HepG2 (cell line): ENCODE data around the gene CAPN11. TPM values are rescaled to one million over a fixed set of nuclear protein-coding genes. Genes with fewer than 3 reads are reported as not detected.

Experiments
- ATAC-seq: fragments of 200-7000 bp; cut with Tn5 transposase; 3 replicates; pipeline ENCODE4 v1.9.1; 2020; ENCODE audit warnings: mild to moderate bottlenecking, moderate library complexity
- BruUV-seq: library from RNA; stranded (reverse); fragments of 400-500 nt; replicated peaks from 2 replicates; lab custom pipeline; 2021; lab: Mats Ljungman, UMichigan
- CTCF ChIA-PET: fragments of 300-600 bp; formaldehyde crosslinking; extraction: SDS; loops from one replicate; lab custom pipeline; 2021; ENCODE audit warnings: low total read pairs, inconsistent platforms, low intra/inter-chr PET ratio; lab: Yijun Ruan, JAX
- POLR2A ChIA-PET: fragments of 350-600 bp; sonication (Branson Sonifier 250); formaldehyde crosslinking; loops from one replicate; lab custom pipeline; 2020; ENCODE audit warnings: antibody characterized with exemption, inconsistent platforms; lab: Yijun Ruan, JAX
- DNase-seq: peaks from one replicate; pipeline ENCODE4 v3.0.0-alpha.2; 2015; ENCODE audit warnings: low spot score
- FAIRE-seq: peaks from 3 replicates; lab custom pipeline; 2011; peaks lifted over from hg19 to GRCh38; lab: Jason Lieb, UNC
- H2AFZ ChIP-seq: one replicate; pipeline ENCODE4 v1.6.1; 2011; ENCODE audit warnings: low read length, inconsistent platforms
- H3K27ac ChIP-seq: fragments of 300-600 bp; 3 replicates; pipeline ENCODE4 v1.8.0; 2011; ENCODE audit warnings: mixed run types, mild to moderate bottlenecking, mixed read lengths, low read length, inconsistent platforms; ENCODE audit not compliant: insufficient read depth; ENCODE audit errors: extremely low read length
- H3K27me3 ChIP-seq, 2 experiments: fragments of 200-600 bp in 1 of 2; 2 replicates in 1 of 2; 3 replicates in 1 of 2; pipeline versions ENCODE4 v1.6.0 to v1.8.0; 2011; ENCODE audit warnings: low read length in 2 of 2, mild to moderate bottlenecking in 2 of 2, moderate library complexity in 2 of 2, inconsistent platforms in 1 of 2; ENCODE audit not compliant: insufficient read depth in 2 of 2, control insufficient read depth in 1 of 2
- H3K36me3 ChIP-seq, 2 experiments: fragments of 200-600 bp in 1 of 2; replicated peaks in 1 of 2; 2 replicates in 1 of 2; 3 replicates in 1 of 2; pipeline versions ENCODE4 v1.5.1 to v1.8.0; 2011; ENCODE audit warnings: low read length in 2 of 2, inconsistent platforms in 1 of 2; ENCODE audit not compliant: insufficient read depth in 2 of 2, control insufficient read depth in 1 of 2
- H3K4me1 ChIP-seq: 2 replicates; pipeline ENCODE4 v1.5.1; 2012; ENCODE audit warnings: low read length, inconsistent platforms; ENCODE audit not compliant: insufficient read depth
- H3K4me2 ChIP-seq: 2 replicates; pipeline ENCODE4 v1.6.0; 2011; ENCODE audit warnings: low read depth, low read length, inconsistent platforms
- H3K4me3 ChIP-seq, 3 experiments: fragments of 200-600 bp in 1 of 3; sonication (generic), shearing (Covaris generic) in 1 of 3; replicated peaks in 1 of 3; 2 replicates each; pipeline ENCODE4 v1.5.1; 2011 to 2016; ENCODE audit warnings: low read length in 3 of 3, inconsistent platforms in 2 of 3, low read depth in 2 of 3, mild to moderate bottlenecking in 2 of 3, control low read depth in 1 of 3, mixed read lengths in 1 of 3; ENCODE audit not compliant: insufficient read depth in 1 of 3
- H3K79me2 ChIP-seq: one replicate; pipeline ENCODE4 v1.6.1; 2011; ENCODE audit warnings: low read length, inconsistent platforms; ENCODE audit not compliant: insufficient read depth
- H3K9ac ChIP-seq: 2 replicates; pipeline ENCODE4 v1.6.0; 2011; ENCODE audit warnings: mild to moderate bottlenecking, low read depth, low read length, inconsistent platforms; ENCODE audit not compliant: insufficient read depth
- H3K9me3 ChIP-seq: 2 replicates; pipeline ENCODE4 v1.5.1; 2012; ENCODE audit warnings: mild to moderate bottlenecking, low read length
- H4K20me1 ChIP-seq: 2 replicates; pipeline ENCODE4 v1.6.0; 2011; ENCODE audit warnings: inconsistent platforms, mild to moderate bottlenecking, low read length, moderate library complexity; ENCODE audit not compliant: insufficient read depth
- AHR ChIP-seq: IDR thresholded peaks from 2 replicates; pipeline ENCODE4 v1.6.1; 2018; ENCODE audit warnings: missing genetic modification reagents, missing compliant biosample characterization
- HMGA1 ChIP-seq: sonication (generic); formaldehyde crosslinking; conservative IDR thresholded peaks from 2 replicates; pipeline ENCODE4 v1.4.0; 2020; ENCODE audit warnings: missing genetic modification reagents
- JARID2 ChIP-seq: sonication (generic); formaldehyde crosslinking; IDR thresholded peaks from 2 replicates; pipeline ENCODE4 v1.8.1; 2023; ENCODE audit warnings: missing genetic modification reagents, inconsistent platforms; ENCODE audit not compliant: insufficient replicate concordance
- MBD4 ChIP-seq: IDR thresholded peaks from 2 replicates; pipeline ENCODE4 v1.6.1; 2012; ENCODE audit warnings: low read length, inconsistent platforms, borderline replicate concordance
- SIX1 ChIP-seq: sonication (generic); formaldehyde crosslinking; IDR thresholded peaks from 2 replicates; pipeline ENCODE4 v1.4.0; 2020; ENCODE audit warnings: missing genetic modification reagents, borderline replicate concordance
- ZBTB7A ChIP-seq: sonication (generic); formaldehyde crosslinking; IDR thresholded peaks from 2 replicates; pipeline ENCODE4 v1.8.0; 2022; ENCODE audit warnings: mild to moderate bottlenecking, missing genetic modification reagents
- ZNF160 ChIP-seq: sonication (generic); formaldehyde crosslinking; IDR thresholded peaks from 2 replicates; pipeline ENCODE4 v1.8.0; 2022; ENCODE audit warnings: mild to moderate bottlenecking, inconsistent platforms, missing genetic modification reagents
- ZNF816 ChIP-seq: sonication (generic); formaldehyde crosslinking; IDR thresholded peaks from 2 replicates; pipeline ENCODE4 v1.8.0; 2022; ENCODE audit warnings: missing genetic modification reagents, mild to moderate bottlenecking, borderline replicate concordance
- WGBS: methylation state at CpG from one replicate; pipeline ENCODE4 v1.1.6; 2017; ENCODE audit warnings: low lambda C conversion rate; 5-methylcytosine and 5-hydroxymethylcytosine counted together
- in situ Hi-C: cut with HindIII; loops from 2 replicates; pipeline ENCODE4 v1.10.0; 2017; ENCODE audit warnings: low pct_unique_long_range_greater_than_20kb; ENCODE audit not compliant: extremely low pct_ligation_motif_present
- intact Hi-C: fragments of 100-400 bp; cut with micrococcal nuclease; formaldehyde crosslinking; loops from one replicate; pipeline ENCODE4 v1.10.0; 2022; ENCODE audit not compliant: unreplicated experiment
- polyA plus RNA-seq, 8 experiments: library from polyadenylated mRNA; depleted of rRNA in 3 of 8; stranded (reverse) in 7 of 8; unstranded in 1 of 8; fragments of >200 nt; fragmentation: Illumina TruSeq in 4 of 8; extraction: Trizol in 4 of 8; gene quantifications; 2 replicates each; pipeline versions ENCODE4 v1.2.1 to v1.2.3, GENCODE V29; 2011 to 2016; ENCODE audit warnings: low read depth in 4 of 8, missing spikeins in 1 of 8, mixed read lengths in 1 of 8; ENCODE audit not compliant: insufficient read depth in 1 of 8
- total RNA-seq, 5 experiments: library from RNA; depleted of rRNA; stranded (reverse); fragments of >200 nt; fragmentation: Illumina TruSeq; extraction: Trizol; gene quantifications; 2 replicates each; pipeline ENCODE4 v1.2.3, GENCODE V29; 2016; ENCODE audit warnings: low read depth in 1 of 5
- TF ChIP-seq, protein P1 (sequence below): IDR thresholded peaks from 2 replicates; pipeline ENCODE4 v1.6.1; 2016; ENCODE audit warnings: low read depth, control low read depth
- TF ChIP-seq, protein P2 (sequence below): IDR thresholded peaks from 2 replicates; pipeline ENCODE4 v1.6.1; 2016; ENCODE audit warnings: mild to moderate bottlenecking

Gene CAPN11
- total and polyA plus RNA-seq, 2 of the 13 experiments (the other 11 are each of a cell fraction or from before 2014, with no cell fraction given), result 0.07 to 0.11 TPM

DNA sequence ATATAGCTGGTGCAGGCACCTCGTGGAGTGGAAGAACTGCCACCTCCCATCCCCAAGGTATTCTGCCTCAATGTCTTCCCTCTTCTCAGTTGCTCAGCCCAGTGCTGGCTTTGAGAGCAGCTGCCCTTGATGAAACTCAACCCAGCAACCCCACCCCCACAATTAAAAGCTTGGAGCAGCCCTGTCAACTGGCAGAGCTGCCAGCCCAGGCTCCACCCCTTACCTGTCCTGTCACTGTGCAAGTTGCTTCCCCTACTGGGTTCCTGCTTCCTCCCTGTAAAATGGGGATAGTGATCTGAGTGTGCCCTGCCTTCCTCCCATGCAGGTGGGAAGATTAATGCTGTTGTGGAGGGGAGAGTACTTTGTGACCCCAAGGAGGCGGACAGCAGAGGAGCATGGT lies 26.7 kb upstream of the CAPN11 start (continued):
- TF ChIP-seq HMGA1 (no peak), SIX1 (CRISPR knock-in tag) (no peak), ZNF160 (CRISPR knock-in tag) (no peak), ZNF816 (no peak), JARID2 (CRISPR knock-in tag) (no peak)

DNA sequence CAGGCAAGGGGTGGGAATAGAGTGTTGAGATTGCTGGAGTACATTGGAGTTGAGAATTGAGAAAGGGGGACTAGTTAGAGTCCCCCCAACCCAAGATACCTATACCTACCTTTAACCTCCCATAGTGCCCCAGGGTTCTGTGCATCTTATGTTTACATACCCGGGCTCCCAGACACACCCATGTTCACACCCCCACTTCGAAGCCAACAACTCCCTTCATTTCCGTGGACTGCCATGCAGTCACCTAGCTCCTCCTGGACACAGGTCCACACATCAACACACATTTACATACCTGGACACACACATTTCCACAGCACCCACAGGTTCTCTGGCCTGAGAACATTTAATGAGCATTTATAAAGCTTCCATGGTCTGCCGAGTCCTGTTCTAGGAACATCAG lies 26.1 kb upstream of the CAPN11 start:
- H3K79me2 ChIP-seq, result peaks cover 42% of the 10 kb centered on the region

More for the DNA sequence above, 26.1 kb upstream of the CAPN11 start:
- H3K4me3 ChIP-seq, result no peak overlapping the region
- no peak overlapping the region for H2AFZ ChIP-seq
- no peak overlapping the region for H3K9ac ChIP-seq
- ChIA-PET POLR2A (interaction anchor here (1.2 to 3.7 kb wide), 5 partner anchors 12 to 114 kb away, joined by 3 to 16 read pairs (median 14); partner anchors contain the start of gene HSP90AB1), CTCF (no interaction called here)
- intact Hi-C loops, result loop anchor here (5.0 kb wide), 1 partner anchor 35 kb away; no protein-coding TSS in a partner anchor
- BruUV-seq, result no TSS peak
- in situ Hi-C loops, result no loop called here
- peak overlapping the region; percentile 4 for H3K27ac ChIP-seq
- H3K9me3 ChIP-seq, result no peaks in the 10 kb centered on the region
- ATAC-seq (no peak), DNase-seq (no peak), FAIRE-seq (no peak)
- H4K20me1 ChIP-seq, result peaks cover 7% of the 10 kb centered on the region
- no peak overlapping the region; the same call in 1 of the 2 replicates for H3K4me2 ChIP-seq
- peaks cover 57% of the 10 kb centered on the region for H3K4me1 ChIP-seq
- 84% methylated on average over 4 of the region's 4 CpGs for WGBS
- H3K36me3 ChIP-seq, result peaks cover 7 to 28% of the 10 kb centered on the region in 2 experiments
- H3K27me3 ChIP-seq, result no peaks in the 10 kb centered on the region
- TF ChIP-seq ZNF816, result no peak
- no peak for TF ChIP-seq MBD4
- TF ChIP-seq, protein P1, sequence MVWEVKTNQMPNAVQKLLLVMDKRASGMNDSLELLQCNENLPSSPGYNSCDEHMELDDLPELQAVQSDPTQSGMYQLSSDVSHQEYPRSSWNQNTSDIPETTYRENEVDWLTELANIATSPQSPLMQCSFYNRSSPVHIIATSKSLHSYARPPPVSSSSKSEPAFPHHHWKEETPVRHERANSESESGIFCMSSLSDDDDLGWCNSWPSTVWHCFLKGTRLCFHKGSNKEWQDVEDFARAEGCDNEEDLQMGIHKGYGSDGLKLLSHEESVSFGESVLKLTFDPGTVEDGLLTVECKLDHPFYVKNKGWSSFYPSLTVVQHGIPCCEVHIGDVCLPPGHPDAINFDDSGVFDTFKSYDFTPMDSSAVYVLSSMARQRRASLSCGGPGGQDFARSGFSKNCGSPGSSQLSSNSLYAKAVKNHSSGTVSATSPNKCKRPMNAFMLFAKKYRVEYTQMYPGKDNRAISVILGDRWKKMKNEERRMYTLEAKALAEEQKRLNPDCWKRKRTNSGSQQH (CRISPR knock-in tag), result no peak
- TF ChIP-seq ZBTB7A, result no peak
- TF ChIP-seq, protein P2, sequence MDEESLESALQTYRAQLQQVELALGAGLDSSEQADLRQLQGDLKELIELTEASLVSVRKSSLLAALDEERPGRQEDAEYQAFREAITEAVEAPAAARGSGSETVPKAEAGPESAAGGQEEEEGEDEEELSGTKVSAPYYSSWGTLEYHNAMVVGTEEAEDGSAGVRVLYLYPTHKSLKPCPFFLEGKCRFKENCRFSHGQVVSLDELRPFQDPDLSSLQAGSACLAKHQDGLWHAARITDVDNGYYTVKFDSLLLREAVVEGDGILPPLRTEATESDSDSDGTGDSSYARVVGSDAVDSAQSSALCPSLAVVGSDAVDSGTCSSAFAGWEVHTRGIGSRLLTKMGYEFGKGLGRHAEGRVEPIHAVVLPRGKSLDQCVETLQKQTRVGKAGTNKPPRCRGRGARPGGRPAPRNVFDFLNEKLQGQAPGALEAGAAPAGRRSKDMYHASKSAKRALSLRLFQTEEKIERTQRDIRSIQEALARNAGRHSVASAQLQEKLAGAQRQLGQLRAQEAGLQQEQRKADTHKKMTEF (CRISPR knock-in tag), result no peak
- no peak for TF ChIP-seq AHR
